CD8-positive, alpha-beta memory T cell (primary cell): ENCODE data around the gene LZTS2. TPM values are rescaled to one million over a fixed set of nuclear protein-coding genes. Genes with fewer than 3 reads are reported as not detected.
A peak's percentile ranks its signal among the peaks of the same experiment; 100 is the strongest.

Experiments used
- CTCF ChIA-PET: fragments of 350-600 bp; sonication (Branson Sonifier 250); formaldehyde crosslinking; loops from one replicate; lab custom pipeline; 2021; ENCODE audit warnings: antibody characterized with exemption; lab: Charles Lee
- POLR2A ChIA-PET: fragments of 350-600 bp; sonication (Branson Sonifier 250); formaldehyde crosslinking; loops from one replicate; lab custom pipeline; 2021; ENCODE audit warnings: antibody characterized with exemption; lab: Charles Lee
- DNase-seq, 5 donors: peaks; one replicate each; pipeline versions ENCODE4 v3.0.0 to v3.0.0-alpha.2; 2020 to 2022; ENCODE audit warnings: mixed read lengths in 1 of 5
- H3K27ac ChIP-seq: one replicate; pipeline ENCODE4 v1.7.0; 2013; ENCODE audit warnings: low read depth, mild to moderate bottlenecking, low read length, moderate library complexity
- H3K27me3 ChIP-seq: 2 replicates; pipeline ENCODE4 v1.7.0; 2013; ENCODE audit warnings: low read length, mild to moderate bottlenecking; ENCODE audit not compliant: insufficient read depth, poor library complexity, severe bottlenecking
- H3K36me3 ChIP-seq: 2 replicates; pipeline ENCODE4 v1.7.0; 2013; ENCODE audit warnings: mild to moderate bottlenecking, low read length, moderate library complexity; ENCODE audit not compliant: insufficient read depth
- H3K4me1 ChIP-seq: 2 replicates; pipeline ENCODE4 v1.7.0; 2013; ENCODE audit warnings: mild to moderate bottlenecking, low read length, moderate library complexity; ENCODE audit not compliant: insufficient read depth
- H3K4me3 ChIP-seq: 2 replicates; pipeline ENCODE4 v1.7.0; 2013; ENCODE audit warnings: mild to moderate bottlenecking, low read length
- H3K9me3 ChIP-seq: 2 replicates; pipeline ENCODE4 v1.7.0; 2013; ENCODE audit warnings: mild to moderate bottlenecking, low read length
- H3K27ac Mint-ChIP-seq, 8 donors: one replicate each; pipeline ENCODE4 v1.8.0; 2020 to 2021; ENCODE audit warnings: mixed read lengths in 8 of 8, mild to moderate bottlenecking in 6 of 8, inconsistent platforms in 3 of 8, moderate library complexity in 3 of 8
- H3K27me3 Mint-ChIP-seq, 2 donors: one replicate each; pipeline ENCODE4 v1.8.0; 2020 to 2021; ENCODE audit warnings: mixed read lengths in 2 of 2, mild to moderate bottlenecking in 1 of 2, moderate library complexity in 1 of 2
- H3K36me3 Mint-ChIP-seq, 3 donors: one replicate each; pipeline ENCODE4 v1.8.0; 2020 to 2021; ENCODE audit warnings: mixed read lengths in 3 of 3, inconsistent platforms in 1 of 3, mild to moderate bottlenecking in 1 of 3
- H3K4me1 Mint-ChIP-seq, 3 donors: one replicate each; pipeline ENCODE4 v1.8.0; 2020 to 2021; ENCODE audit warnings: mixed read lengths in 3 of 3, inconsistent platforms in 1 of 3, mild to moderate bottlenecking in 1 of 3
- H3K4me3 Mint-ChIP-seq, 7 donors: one replicate each; pipeline ENCODE4 v1.8.0; 2020 to 2021; ENCODE audit warnings: mixed read lengths in 7 of 7, mild to moderate bottlenecking in 6 of 7, moderate library complexity in 4 of 7, inconsistent platforms in 2 of 7
- H3K9me3 Mint-ChIP-seq, 5 donors: one replicate each; pipeline ENCODE4 v1.8.0; 2020 to 2022; ENCODE audit warnings: mixed read lengths in 5 of 5, mild to moderate bottlenecking in 3 of 5, moderate library complexity in 2 of 5, inconsistent platforms in 1 of 5
- polyA plus RNA-seq: library from polyadenylated mRNA; unstranded; fragments of 300-500 nt; fragmentation: Illumina TruSeq; gene quantifications from one replicate; pipeline ENCODE4 v1.2.3, GENCODE V29; 2021
- total RNA-seq, 2 experiments: library from RNA; stranded (reverse); gene quantifications; one replicate each; pipeline ENCODE4 v1.2.3, GENCODE V29; 2021

LZTS2 gene, protein sequence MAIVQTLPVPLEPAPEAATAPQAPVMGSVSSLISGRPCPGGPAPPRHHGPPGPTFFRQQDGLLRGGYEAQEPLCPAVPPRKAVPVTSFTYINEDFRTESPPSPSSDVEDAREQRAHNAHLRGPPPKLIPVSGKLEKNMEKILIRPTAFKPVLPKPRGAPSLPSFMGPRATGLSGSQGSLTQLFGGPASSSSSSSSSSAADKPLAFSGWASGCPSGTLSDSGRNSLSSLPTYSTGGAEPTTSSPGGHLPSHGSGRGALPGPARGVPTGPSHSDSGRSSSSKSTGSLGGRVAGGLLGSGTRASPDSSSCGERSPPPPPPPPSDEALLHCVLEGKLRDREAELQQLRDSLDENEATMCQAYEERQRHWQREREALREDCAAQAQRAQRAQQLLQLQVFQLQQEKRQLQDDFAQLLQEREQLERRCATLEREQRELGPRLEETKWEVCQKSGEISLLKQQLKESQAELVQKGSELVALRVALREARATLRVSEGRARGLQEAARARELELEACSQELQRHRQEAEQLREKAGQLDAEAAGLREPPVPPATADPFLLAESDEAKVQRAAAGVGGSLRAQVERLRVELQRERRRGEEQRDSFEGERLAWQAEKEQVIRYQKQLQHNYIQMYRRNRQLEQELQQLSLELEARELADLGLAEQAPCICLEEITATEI
- total RNA-seq = 10 to 100 TPM; 10.9 to 11.5 TPM
- polyA plus RNA-seq = 19.7 TPM

DNA sequence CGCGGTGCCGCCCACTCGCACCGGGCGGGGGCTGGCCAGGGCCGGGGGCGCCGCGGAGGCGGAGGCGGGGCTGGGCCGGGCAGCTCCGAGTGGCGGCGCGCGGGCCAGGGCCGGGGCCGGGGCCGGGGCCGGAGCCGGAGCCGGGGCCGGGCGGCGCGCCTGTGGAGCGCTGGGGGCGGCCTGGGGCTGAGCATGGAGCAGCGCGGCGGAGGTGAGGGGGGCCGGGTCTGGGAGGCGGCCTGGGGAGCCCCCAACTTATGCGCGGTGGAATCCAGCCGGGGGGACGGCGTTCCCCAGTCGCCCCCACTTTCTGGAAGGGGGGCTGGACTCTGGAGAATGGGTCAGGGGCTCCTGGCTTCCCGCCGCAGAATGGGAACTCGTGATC lies at the start of gene LZTS2:
Gene LZTS2, plus strand, starts transcription at position 67 of the 385 bp plus-strand sequence. CDS start 2,731 bp downstream, outside the sequence.
- H3K4me3 ChIP-seq = peak within 1 kb of the TSS; percentile 72
- Mint-ChIP-seq H3K36me3 (peaks cover 0 to 21% (median 0%) of the 10 kb centered on the region in 3 donors), H3K4me1 (peaks cover 21 to 35% (median 23%) of the 10 kb centered on the region in 3 donors), H3K4me3 (peak within 1 kb of the TSS; percentile 85 to 99 (median 89)), H3K9me3 (no peaks in the 10 kb centered on the region), H3K27me3 (no peaks in the 10 kb centered on the region), H3K27ac (peak within 1 kb of the TSS; percentile 80 to 94 (median 92))
- no peaks in the 10 kb centered on the region for H3K27me3 ChIP-seq
- ChIA-PET CTCF (interaction anchor here (0.8 to 6.5 kb wide), 10 partner anchors 10 to 93 kb away, joined by 3 to 98 read pairs (median 4); partner anchors contain the start of genes MRPL43 and TWNK), POLR2A (interaction anchor here (1.1 kb wide), 1 partner anchor 15 kb away, joined by 3 read pairs; no protein-coding TSS in a partner anchor)
- no peak for DNase-seq
- H3K4me1 ChIP-seq = peaks cover 24% of the 10 kb centered on the region
- no peaks in the 10 kb centered on the region for H3K36me3 ChIP-seq
- H3K9me3 ChIP-seq = no peaks in the 10 kb centered on the region
- H3K27ac ChIP-seq = peak within 1 kb of the TSS; percentile 78

DNA sequence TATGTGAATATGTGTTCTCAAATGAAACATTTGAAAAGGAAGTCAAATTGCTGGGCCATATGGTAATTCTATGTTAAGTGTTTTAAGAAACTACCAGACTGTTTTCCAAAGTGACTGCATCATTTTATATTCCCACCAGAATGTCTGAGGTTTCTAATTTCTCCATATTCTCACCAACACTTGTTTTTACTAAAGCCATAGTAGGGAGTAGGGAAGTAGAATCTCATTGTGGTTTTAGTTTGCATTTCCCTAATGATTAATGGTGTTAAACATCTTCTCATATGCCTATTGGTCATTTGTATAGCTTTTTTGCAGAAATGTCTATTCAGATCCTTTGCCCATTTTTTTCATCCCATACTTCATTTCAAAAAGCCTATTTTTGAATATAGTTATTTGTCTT lies 39.4 kb upstream of the LZTS2 start:
- Mint-ChIP-seq H3K27ac (no peak overlapping the region), H3K36me3 (peaks cover 12 to 72% (median 18%) of the 10 kb centered on the region in 3 donors), H3K9me3 (no peaks in the 10 kb centered on the region), H3K4me3 (no peak overlapping the region), H3K27me3 (no peaks in the 10 kb centered on the region), H3K4me1 (no peaks in the 10 kb centered on the region)
- CTCF ChIA-PET = no interaction called here
- Histone ChIP-seq H3K27ac (no peak overlapping the region), H3K4me3 (no peak overlapping the region), H3K27me3 (no peaks in the 10 kb centered on the region), H3K9me3 (no peaks in the 10 kb centered on the region), H3K36me3 (peaks cover 16% of the 10 kb centered on the region), H3K4me1 (no peaks in the 10 kb centered on the region)
- no peak for DNase-seq
- POLR2A ChIA-PET = no interaction called here

DNA sequence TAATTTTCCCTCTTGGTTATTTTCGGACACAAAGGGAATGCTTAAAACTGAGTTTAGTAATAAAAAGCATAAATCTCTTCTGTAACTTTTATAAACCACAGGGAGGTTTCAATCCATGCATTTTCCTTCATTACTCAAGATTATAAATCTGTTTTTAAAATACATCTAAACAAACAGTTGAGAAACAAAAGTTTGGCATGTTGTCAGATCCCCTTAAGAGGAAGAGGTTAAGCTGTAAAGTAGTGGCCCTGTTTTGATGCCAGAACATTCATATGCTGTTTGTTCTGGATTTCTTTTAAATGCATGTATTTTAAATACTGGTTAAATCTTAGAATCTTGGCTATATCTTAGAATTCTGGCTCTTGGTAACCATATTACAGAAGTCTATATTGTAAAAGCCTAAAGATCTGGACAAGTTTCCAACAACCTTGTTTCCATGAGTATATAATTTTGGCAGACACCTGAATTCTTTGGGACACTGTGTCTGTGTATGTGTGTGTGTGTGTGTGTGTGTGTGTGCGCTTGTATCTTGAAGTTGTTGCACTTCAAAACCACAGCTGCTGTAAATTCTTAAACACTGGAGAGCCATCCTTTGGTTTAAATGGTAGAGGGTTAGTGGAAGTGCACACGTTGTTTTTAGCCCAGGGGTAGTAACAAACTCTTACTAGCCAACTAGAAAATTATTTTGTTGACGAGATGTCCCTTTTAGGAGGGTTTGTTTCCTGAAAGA lies 37.1 kb upstream of the LZTS2 start:
- CTCF ChIA-PET = no interaction called here

DNA sequence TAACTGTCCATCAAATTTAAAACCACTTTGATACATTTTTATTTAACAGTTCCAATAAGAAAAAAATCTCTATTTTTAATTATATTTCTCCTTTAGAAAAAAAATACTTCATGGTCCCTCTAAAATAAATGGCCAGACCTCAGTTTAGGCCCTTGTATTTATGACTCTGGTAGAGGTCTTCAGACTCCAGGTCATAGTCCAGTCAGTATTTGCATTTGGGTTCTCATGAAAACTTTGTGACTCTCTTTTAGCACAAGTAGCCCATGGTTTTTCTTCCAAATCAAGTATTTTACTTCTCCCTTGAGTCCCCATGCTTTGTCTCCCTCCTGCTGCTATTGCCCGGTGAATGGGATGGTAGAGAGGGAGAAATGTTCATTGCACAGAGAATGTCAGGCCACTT lies 35.8 kb upstream of the LZTS2 start:
- no peak overlapping the region for H3K4me3 Mint-ChIP-seq
- peaks cover 2% of the 10 kb centered on the region for H3K4me1 ChIP-seq
- no peak overlapping the region for H3K27ac ChIP-seq
- CTCF ChIA-PET = interaction anchor here (3.7 kb wide), 1 partner anchor 34 kb away, joined by 18 read pairs; no protein-coding TSS in a partner anchor
- H3K9me3 ChIP-seq = no peaks in the 10 kb centered on the region
- H3K27me3 ChIP-seq = no peaks in the 10 kb centered on the region
- peaks cover 10% of the 10 kb centered on the region for H3K36me3 ChIP-seq
- H3K9me3 Mint-ChIP-seq = no peaks in the 10 kb centered on the region
- DNase-seq = no peak
- peaks cover 9 to 56% (median 12%) of the 10 kb centered on the region in 3 donors for H3K36me3 Mint-ChIP-seq
- peaks cover 4 to 9% (median 6%) of the 10 kb centered on the region in 3 donors for H3K4me1 Mint-ChIP-seq
- no peaks in the 10 kb centered on the region for H3K27me3 Mint-ChIP-seq
- POLR2A ChIA-PET = no interaction called here
- H3K4me3 ChIP-seq = no peak overlapping the region
- H3K27ac Mint-ChIP-seq = no peak overlapping the region

More for the DNA sequence above, 37.1 kb upstream of the LZTS2 start:
- H3K36me3 ChIP-seq = peaks cover 16% of the 10 kb centered on the region
- DNase-seq = no peak
- no peaks in the 10 kb centered on the region for H3K27me3 ChIP-seq
- H3K27ac ChIP-seq = no peak overlapping the region
- no peaks in the 10 kb centered on the region for H3K9me3 ChIP-seq
- Mint-ChIP-seq H3K27me3 (no peaks in the 10 kb centered on the region), H3K27ac (no peak overlapping the region), H3K4me1 (no peaks in the 10 kb centered on the region), H3K4me3 (no peak overlapping the region), H3K9me3 (no peaks in the 10 kb centered on the region), H3K36me3 (peaks cover 12 to 64% (median 16%) of the 10 kb centered on the region in 3 donors)
- H3K4me1 ChIP-seq = no peaks in the 10 kb centered on the region
- no peak overlapping the region for H3K4me3 ChIP-seq
- POLR2A ChIA-PET = no interaction called here

DNA sequence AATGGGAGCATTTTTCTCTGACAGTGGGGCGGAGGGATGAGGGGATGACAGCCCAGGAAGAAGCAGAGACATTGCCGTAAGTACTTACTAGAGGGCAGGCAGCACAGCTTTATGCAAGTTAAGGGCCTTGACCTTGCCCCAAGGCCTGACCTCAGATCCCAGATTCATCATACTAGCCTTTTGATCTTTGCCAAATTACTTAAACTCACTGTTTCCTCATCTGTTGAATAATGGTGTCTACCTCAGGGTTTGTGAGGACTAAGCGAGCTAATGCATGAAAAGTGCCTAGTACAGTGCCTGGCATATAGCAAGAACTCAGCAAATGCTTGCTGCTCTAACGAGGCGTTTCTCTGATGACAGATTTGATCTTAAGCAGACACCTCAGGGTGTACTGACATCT lies 33.8 kb upstream of the LZTS2 start:
- ChIA-PET CTCF (interaction anchor here (1.9 to 3.7 kb wide), 2 partner anchors 32 to 48 kb away, joined by 7 to 18 read pairs; no protein-coding TSS in a partner anchor), POLR2A (no interaction called here)
- Mint-ChIP-seq H3K9me3 (no peaks in the 10 kb centered on the region), H3K36me3 (peaks cover 7 to 37% (median 7%) of the 10 kb centered on the region in 3 donors), H3K27me3 (no peaks in the 10 kb centered on the region), H3K4me3 (no peak overlapping the region), H3K4me1 (peaks cover 8 to 20% (median 18%) of the 10 kb centered on the region in 3 donors), H3K27ac (no peak overlapping the region)
- DNase-seq = no peak
- Histone ChIP-seq H3K36me3 (peaks cover 9% of the 10 kb centered on the region), H3K27ac (no peak overlapping the region), H3K4me1 (peaks cover 5% of the 10 kb centered on the region), H3K27me3 (no peaks in the 10 kb centered on the region), H3K4me3 (no peak overlapping the region), H3K9me3 (no peaks in the 10 kb centered on the region)

DNA sequence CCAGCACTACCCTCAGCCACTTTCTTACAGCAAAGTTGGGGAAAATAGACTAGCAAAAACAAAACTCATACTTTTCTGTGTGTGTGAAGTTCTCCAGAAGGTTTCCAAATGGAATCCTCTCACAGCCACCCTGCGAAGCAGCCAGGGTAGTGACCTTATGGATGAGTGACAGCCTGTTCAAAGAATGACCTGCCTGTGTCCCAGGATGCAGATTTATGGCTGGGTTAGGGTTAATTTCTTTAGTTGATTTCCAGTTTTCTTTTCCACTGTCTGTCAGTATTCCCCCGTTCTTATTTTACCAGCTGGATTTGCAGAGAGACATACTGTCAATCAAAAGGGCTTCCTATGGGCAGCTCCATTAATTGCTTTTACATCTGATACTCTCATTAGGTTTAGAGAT lies 32.7 kb upstream of the LZTS2 start:
- Histone ChIP-seq H3K27me3 (no peaks in the 10 kb centered on the region), H3K4me1 (peaks cover 5% of the 10 kb centered on the region), H3K4me3 (no peak overlapping the region), H3K27ac (no peak overlapping the region), H3K36me3 (peaks cover 5% of the 10 kb centered on the region), H3K9me3 (no peaks in the 10 kb centered on the region)
- no peak for DNase-seq
- no peaks in the 10 kb centered on the region for H3K27me3 Mint-ChIP-seq
- peaks cover 7 to 32% (median 7%) of the 10 kb centered on the region in 3 donors for H3K36me3 Mint-ChIP-seq
- no peak overlapping the region for H3K4me3 Mint-ChIP-seq
- no peak overlapping the region for H3K27ac Mint-ChIP-seq
- H3K4me1 Mint-ChIP-seq = peaks cover 8 to 20% (median 20%) of the 10 kb centered on the region in 3 donors
- H3K9me3 Mint-ChIP-seq = no peaks in the 10 kb centered on the region
- ChIA-PET CTCF (interaction anchor here (0.6 to 3.7 kb wide), 3 partner anchors 31 to 777 kb away, joined by 4 to 18 read pairs (median 16); no protein-coding TSS in a partner anchor), POLR2A (no interaction called here)

DNA sequence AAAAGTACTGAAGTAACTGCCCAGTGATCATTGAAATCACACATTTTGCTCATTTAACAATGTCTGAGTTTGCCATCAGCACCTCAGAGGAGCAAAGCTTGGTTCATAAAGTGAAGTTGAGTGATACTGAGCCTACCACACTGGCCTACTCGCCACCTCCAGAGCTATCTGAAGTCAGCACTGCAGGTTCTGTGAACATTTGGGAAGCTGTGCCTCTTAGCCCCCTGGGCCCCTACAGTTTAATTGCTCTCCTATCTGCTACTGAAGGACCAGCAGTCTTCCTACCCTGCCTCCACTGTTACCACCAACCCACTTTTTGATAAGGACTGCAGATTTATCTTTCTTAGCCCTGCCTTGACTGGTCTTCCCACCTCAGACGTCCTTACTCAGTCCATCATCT lies 32.3 kb upstream of the LZTS2 start:
- peaks cover 5% of the 10 kb centered on the region for H3K4me1 ChIP-seq
- H3K36me3 Mint-ChIP-seq = peaks cover 7 to 28% (median 7%) of the 10 kb centered on the region in 3 donors

More for the DNA sequence above, 32.3 kb upstream of the LZTS2 start:
- Histone ChIP-seq H3K4me3 (no peak overlapping the region), H3K27ac (no peak overlapping the region), H3K36me3 (peaks cover 1% of the 10 kb centered on the region), H3K27me3 (no peaks in the 10 kb centered on the region), H3K9me3 (no peaks in the 10 kb centered on the region)
- DNase-seq = no peak
- Mint-ChIP-seq H3K4me3 (no peak overlapping the region), H3K4me1 (peaks cover 8 to 20% (median 20%) of the 10 kb centered on the region in 3 donors), H3K27me3 (no peaks in the 10 kb centered on the region), H3K9me3 (no peaks in the 10 kb centered on the region), H3K27ac (peak overlapping the region in 2 of 8 donors; percentile 24 to 76)
- ChIA-PET CTCF (interaction anchor here (0.6 to 3.7 kb wide), 4 partner anchors 30 to 778 kb away, joined by 4 to 18 read pairs (median 10); no protein-coding TSS in a partner anchor), POLR2A (interaction anchor here (0.5 kb wide), 1 partner anchor 731 kb away, joined by 4 read pairs; no protein-coding TSS in a partner anchor)
